ENCODE results near the gene BCAR1.

DNA sequence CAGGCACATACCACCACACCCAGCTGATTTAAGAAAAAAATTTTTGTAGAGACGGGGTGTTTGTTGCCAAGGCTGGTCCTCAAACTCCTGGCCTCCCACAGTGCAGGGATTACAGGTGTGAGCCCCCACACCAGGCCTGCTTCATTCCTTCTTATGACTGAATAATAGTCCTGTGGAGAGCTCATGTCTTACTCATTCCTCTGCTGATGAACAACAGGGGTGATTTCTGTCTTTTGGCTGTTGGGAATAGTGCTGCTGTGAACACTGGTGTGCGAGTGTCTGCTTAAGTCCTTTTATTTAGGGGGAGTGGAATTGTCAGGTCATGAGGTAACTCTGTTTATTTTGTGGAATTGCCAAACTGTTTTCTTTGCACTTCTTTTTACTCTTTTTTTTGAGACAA is 35.3 kb downstream of the BCAR1 start:
- TF ChIP-seq POLR2AphosphoS5 (IDR thresholded peaks at IDR 0.05; ENCODE audit: insufficient read depth in 1 of 2, low read depth in 1 of 2): no peak
- TF ChIP-seq, protein P1, sequence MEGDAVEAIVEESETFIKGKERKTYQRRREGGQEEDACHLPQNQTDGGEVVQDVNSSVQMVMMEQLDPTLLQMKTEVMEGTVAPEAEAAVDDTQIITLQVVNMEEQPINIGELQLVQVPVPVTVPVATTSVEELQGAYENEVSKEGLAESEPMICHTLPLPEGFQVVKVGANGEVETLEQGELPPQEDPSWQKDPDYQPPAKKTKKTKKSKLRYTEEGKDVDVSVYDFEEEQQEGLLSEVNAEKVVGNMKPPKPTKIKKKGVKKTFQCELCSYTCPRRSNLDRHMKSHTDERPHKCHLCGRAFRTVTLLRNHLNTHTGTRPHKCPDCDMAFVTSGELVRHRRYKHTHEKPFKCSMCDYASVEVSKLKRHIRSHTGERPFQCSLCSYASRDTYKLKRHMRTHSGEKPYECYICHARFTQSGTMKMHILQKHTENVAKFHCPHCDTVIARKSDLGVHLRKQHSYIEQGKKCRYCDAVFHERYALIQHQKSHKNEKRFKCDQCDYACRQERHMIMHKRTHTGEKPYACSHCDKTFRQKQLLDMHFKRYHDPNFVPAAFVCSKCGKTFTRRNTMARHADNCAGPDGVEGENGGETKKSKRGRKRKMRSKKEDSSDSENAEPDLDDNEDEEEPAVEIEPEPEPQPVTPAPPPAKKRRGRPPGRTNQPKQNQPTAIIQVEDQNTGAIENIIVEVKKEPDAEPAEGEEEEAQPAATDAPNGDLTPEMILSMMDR (IDR thresholded peaks at IDR 0.05): no peak
